Skeletal muscle tissue (tissue), 4 donors: ENCODE data around the gene EYA2. TPM values are rescaled to one million over a fixed set of nuclear protein-coding genes. Genes with fewer than 3 reads are reported as not detected.

ENCODE experiments used
- H3K27ac ChIP-seq: one replicate; pipeline ENCODE4 v1.7.0; 2013; ENCODE audit warnings: mild to moderate bottlenecking, low read depth, low read length, inconsistent platforms
- H3K27me3 ChIP-seq, 3 donors: one replicate each; pipeline ENCODE4 v1.7.0; 2013; ENCODE audit warnings: low read length in 3 of 3; ENCODE audit not compliant: control insufficient read depth in 3 of 3, insufficient read depth in 3 of 3
- H3K36me3 ChIP-seq, 3 donors: one replicate each; pipeline ENCODE4 v1.7.0; 2013; ENCODE audit warnings: low read length in 3 of 3; ENCODE audit not compliant: control insufficient read depth in 3 of 3, insufficient read depth in 3 of 3
- H3K4me1 ChIP-seq, 3 donors: one replicate each; pipeline ENCODE4 v1.7.0; 2013; ENCODE audit warnings: low read length in 3 of 3, mild to moderate bottlenecking in 3 of 3; ENCODE audit not compliant: control insufficient read depth in 3 of 3, insufficient read depth in 3 of 3
- H3K4me3 ChIP-seq, 3 donors: one replicate each; pipeline ENCODE4 v1.7.0; 2013; ENCODE audit warnings: low read length in 3 of 3
- H3K9ac ChIP-seq, 3 donors: one replicate each; pipeline ENCODE4 v1.7.0; 2013; ENCODE audit warnings: low read length in 3 of 3, mild to moderate bottlenecking in 3 of 3, moderate library complexity in 2 of 3, low read depth in 1 of 3
- H3K9me3 ChIP-seq, 3 donors: one replicate each; pipeline ENCODE4 v1.7.0; 2013; ENCODE audit warnings: low read length in 3 of 3; ENCODE audit not compliant: control insufficient read depth in 3 of 3
- total RNA-seq: library from RNA; depleted of rRNA; stranded (reverse); fragments of >200 nt; gene quantifications from one replicate; pipeline ENCODE4 v1.2.3, GENCODE V29; 2014
- donor health status: Osteomylitis.

The EYA2 gene
- total RNA-seq, 1 donor from 2014 or later, result 1.0 TPM

- H3K27me3 ChIP-seq, result no peaks in the 10 kb centered on the region
- H3K9me3 ChIP-seq, result no peaks in the 10 kb centered on the region
- no peak overlapping the region for H3K9ac ChIP-seq
- no peak overlapping the region for H3K4me3 ChIP-seq
- H3K27ac ChIP-seq, result no peak overlapping the region
- peaks cover 28 to 53% (median 50%) of the 10 kb centered on the region in 3 donors for H3K36me3 ChIP-seq
- no peaks in the 10 kb centered on the region for H3K4me1 ChIP-seq
Measured at GRCh38 chr20:47225458-47225857, 330.8 kb downstream of the EYA2 start.

DNA sequence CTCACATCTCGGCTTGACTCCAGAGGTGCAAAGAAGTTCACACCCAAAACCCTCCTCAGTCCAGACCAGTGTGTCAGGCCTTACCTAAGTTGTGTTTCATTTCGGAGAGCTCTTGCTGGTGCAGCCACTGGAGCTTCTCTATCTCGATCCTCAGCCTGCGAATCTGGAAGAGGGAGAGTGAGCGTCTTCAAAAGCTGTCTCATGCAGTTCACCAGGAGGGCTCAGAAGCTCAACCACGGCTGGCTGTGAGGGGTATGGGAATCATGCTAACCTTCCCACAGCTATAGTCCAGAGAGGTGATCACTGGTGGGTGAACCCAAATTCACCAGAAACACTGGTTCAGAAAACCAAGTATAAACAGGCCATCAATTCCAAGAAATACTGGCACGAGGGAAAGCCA lies 332.5 kb downstream of the EYA2 start:
- Histone ChIP-seq H3K36me3 (peaks cover 25 to 46% (median 41%) of the 10 kb centered on the region in 3 donors), H3K4me3 (no peak overlapping the region), H3K27ac (no peak overlapping the region), H3K9me3 (no peaks in the 10 kb centered on the region), H3K4me1 (no peaks in the 10 kb centered on the region), H3K9ac (no peak overlapping the region), H3K27me3 (no peaks in the 10 kb centered on the region)

DNA sequence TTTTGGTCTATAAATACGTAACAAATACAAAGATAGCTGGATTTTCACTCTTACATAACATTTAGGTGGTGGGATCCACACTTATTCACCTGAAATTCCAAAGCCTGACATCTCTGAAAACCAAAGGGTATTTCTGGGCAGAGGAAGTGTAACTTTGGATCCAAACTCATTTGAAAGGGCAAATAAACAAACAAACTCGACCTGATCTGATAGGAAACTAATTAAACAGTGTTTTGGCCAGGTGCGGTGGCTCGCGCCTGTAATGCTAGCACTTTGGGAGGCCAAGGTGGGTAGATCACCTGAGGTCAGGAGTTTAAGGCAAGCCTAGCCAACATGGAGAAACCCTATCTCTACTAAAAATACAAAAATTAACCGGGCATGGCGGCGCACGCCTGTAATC lies 332.9 kb downstream of the EYA2 start:
- no peaks in the 10 kb centered on the region for H3K9me3 ChIP-seq
- no peak overlapping the region for H3K4me3 ChIP-seq
- H3K4me1 ChIP-seq, result no peaks in the 10 kb centered on the region
- H3K9ac ChIP-seq, result no peak overlapping the region
- peaks cover 25 to 48% (median 41%) of the 10 kb centered on the region in 3 donors for H3K36me3 ChIP-seq
- H3K27me3 ChIP-seq, result no peaks in the 10 kb centered on the region
- H3K27ac ChIP-seq, result no peak overlapping the region

GRCh38 chr20:47228654-47229053 lies 334.0 kb downstream of the EYA2 start:
- Histone ChIP-seq H3K36me3 (peaks cover 27 to 50% (median 46%) of the 10 kb centered on the region in 3 donors), H3K9me3 (no peaks in the 10 kb centered on the region), H3K27me3 (no peaks in the 10 kb centered on the region), H3K4me1 (no peaks in the 10 kb centered on the region), H3K9ac (no peak overlapping the region), H3K4me3 (no peak overlapping the region), H3K27ac (no peak overlapping the region)

DNA sequence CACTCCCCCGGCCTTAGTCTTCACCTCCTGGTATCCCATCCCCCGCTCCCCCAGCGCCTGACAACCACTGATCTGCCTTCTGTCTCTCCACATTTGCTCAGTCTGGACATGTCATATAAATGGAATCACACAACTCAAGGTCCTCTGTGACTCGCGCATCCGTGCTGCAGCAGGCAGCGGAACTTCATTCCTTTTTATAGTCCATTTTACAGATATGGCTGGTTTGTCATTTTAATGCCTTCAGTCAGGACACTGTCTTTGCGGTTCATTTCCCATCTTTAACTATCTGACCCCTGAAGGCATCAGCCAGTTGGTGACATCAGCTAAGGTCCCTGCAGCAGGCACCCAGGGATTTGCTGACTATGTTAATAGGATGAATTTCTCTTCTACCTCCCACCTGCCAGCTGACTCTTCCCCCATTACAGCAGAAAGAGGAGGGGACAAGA lies 336.2 kb downstream of the EYA2 start:
- H3K36me3 ChIP-seq, result peaks cover 34 to 53% (median 51%) of the 10 kb centered on the region in 3 donors
- H3K9ac ChIP-seq, result no peak overlapping the region
- H3K4me3 ChIP-seq, result no peak overlapping the region
- no peak overlapping the region for H3K27ac ChIP-seq
- no peaks in the 10 kb centered on the region for H3K27me3 ChIP-seq
- H3K4me1 ChIP-seq, result no peaks in the 10 kb centered on the region
- no peaks in the 10 kb centered on the region for H3K9me3 ChIP-seq

- Histone ChIP-seq H3K36me3 (peaks cover 33 to 55% (median 51%) of the 10 kb centered on the region in 3 donors), H3K4me3 (no peak overlapping the region), H3K4me1 (no peaks in the 10 kb centered on the region), H3K27me3 (no peaks in the 10 kb centered on the region), H3K9ac (no peak overlapping the region), H3K27ac (no peak overlapping the region), H3K9me3 (no peaks in the 10 kb centered on the region)
Measured at GRCh38 chr20:47231382-47232039, 336.9 kb downstream of the EYA2 start.

DNA sequence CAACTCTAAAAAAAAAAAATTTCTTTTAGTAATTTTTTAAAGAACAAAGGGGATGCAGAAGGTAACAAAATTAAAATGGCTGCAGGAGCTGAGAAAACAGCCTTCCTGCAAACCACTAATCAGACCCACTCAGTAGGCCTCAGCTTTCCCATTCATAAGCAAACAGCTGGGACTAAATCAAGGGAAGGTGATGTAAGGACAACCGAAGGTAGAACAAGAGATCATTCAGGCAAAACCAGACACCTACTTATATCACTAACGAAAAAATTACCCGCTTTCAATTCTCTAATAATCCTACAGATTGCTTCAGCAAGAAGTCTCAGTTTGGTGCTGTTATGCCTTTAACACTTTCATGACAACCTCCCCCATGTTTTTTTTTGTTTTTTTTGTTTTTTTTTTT lies 337.9 kb downstream of the EYA2 start:
- Histone ChIP-seq H3K36me3 (peaks cover 28 to 50% (median 47%) of the 10 kb centered on the region in 3 donors), H3K27me3 (no peaks in the 10 kb centered on the region), H3K27ac (no peak overlapping the region), H3K9ac (no peak overlapping the region), H3K4me1 (no peaks in the 10 kb centered on the region), H3K4me3 (no peak overlapping the region), H3K9me3 (no peaks in the 10 kb centered on the region)

DNA sequence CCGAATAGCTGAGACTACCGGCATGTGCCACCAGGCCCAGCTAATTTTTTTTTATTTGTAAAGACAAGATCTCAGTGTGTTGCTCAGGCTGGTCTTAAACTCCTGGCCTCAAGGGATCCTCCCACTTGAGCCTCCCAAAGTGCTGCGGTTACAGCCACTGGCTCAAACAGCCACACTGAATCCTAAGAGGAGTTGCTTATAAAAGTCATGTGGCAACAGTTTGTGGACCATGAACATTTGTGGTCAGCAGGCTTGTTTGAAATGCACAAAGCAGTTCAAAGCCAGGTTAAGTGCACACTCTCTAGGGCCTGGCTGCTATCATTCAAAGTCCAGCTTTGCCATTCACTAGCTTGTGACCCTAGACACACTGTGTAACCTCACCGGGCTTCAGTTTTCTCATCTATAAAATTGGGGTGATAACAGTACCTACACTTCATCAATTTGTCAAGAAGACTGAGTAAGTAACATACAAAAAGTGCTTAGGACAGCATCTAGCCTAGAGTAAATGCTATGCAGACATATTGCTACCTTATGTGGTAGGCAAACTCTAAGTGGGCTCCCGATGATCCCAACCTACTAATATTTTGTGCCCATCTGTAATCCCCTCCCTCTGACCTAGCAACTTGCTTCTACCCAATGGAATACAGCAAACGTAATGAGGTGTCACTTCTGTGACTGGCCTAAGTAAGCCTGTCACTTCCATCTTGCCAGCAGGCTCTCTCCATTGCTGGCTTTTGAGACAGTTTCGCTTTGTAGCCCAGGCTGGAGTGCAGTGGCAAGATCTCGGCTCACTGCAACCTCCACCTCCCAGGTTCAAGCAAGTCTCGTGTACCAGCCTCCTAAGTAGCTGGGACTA lies 338.9 kb downstream of the EYA2 start:
- Histone ChIP-seq H3K4me1 (no peaks in the 10 kb centered on the region), H3K9me3 (no peaks in the 10 kb centered on the region), H3K9ac (no peak overlapping the region), H3K4me3 (no peak overlapping the region), H3K36me3 (peaks cover 32 to 57% (median 53%) of the 10 kb centered on the region in 3 donors), H3K27me3 (no peaks in the 10 kb centered on the region), H3K27ac (no peak overlapping the region)

GRCh38 chr20:47235111-47235510 lies 340.5 kb downstream of the EYA2 start:
- no peaks in the 10 kb centered on the region for H3K27me3 ChIP-seq
- no peaks in the 10 kb centered on the region for H3K9me3 ChIP-seq
- H3K4me3 ChIP-seq, result no peak overlapping the region
- H3K9ac ChIP-seq, result no peak overlapping the region
- H3K27ac ChIP-seq, result no peak overlapping the region
- peaks cover 42 to 49% (median 45%) of the 10 kb centered on the region in 3 donors for H3K36me3 ChIP-seq
- H3K4me1 ChIP-seq, result no peaks in the 10 kb centered on the region
